ENCODE data around the gene SFT2D1. TPM values are rescaled to one million over a fixed set of nuclear protein-coding genes. Genes with fewer than 3 reads are reported as not detected.
"Not testable (repeated sequence)": the region's sequence is repeated elsewhere in the genome, so short reads cannot be mapped to it uniquely, and the experiment has no call there.

SFT2D1 gene
- total RNA-seq = 10 to 100 TPM; 11.5 to 28.0 TPM

GRCh38 chr6:166342349-166343149, at the start of gene SFT2D1:
Gene SFT2D1, minus strand, starts transcription at chr6:166342545. Its CDS starts 64 bp downstream, at chr6:166342481.
- Histone ChIP-seq H3K36me3 (replicated peaks in 1 of 2; ENCODE audit: insufficient read depth in 1 of 2, low read depth in 2 of 2) (no peaks in the 10 kb centered on the region), H3K4me1 (peaks cover 34% of the 10 kb centered on the region), H3K9me3 (no peaks in the 10 kb centered on the region), H3K27me3 (no peaks in the 10 kb centered on the region), H3K27ac (peak within 1 kb of the TSS; percentile 84 to 89 (median 85)), H3K4me3 (peak within 1 kb of the TSS; percentile 70 to 98)
- WGBS, 2 donors = 0% methylated on average over 8 to 65 of the region's 73 CpGs
- intact Hi-C loops (cut with DNase I) = no loop called here
- peak; percentile 79 to 88 (median 85) for DNase-seq
- TF ChIP-seq POLR2A (IDR thresholded peaks at IDR 0.05) = peak; percentile 62 to 95 (median 87)
- TF ChIP-seq CTCF (IDR thresholded peaks at IDR 0.05) = peak in 1 of 7 experiments; percentile 5
- peak; percentile 93 for ATAC-seq

- Histone ChIP-seq H3K9me3 (no peaks in the 10 kb centered on the region), H3K4me3 (no peak overlapping the region), H3K27ac (peak overlapping the region in 2 of 4 donors; percentile 59 to 60), H3K27me3 (no peaks in the 10 kb centered on the region), H3K4me1 (peaks cover 13% of the 10 kb centered on the region), H3K36me3 (replicated peaks in 1 of 2; ENCODE audit: insufficient read depth in 1 of 2, low read depth in 2 of 2) (no peaks in the 10 kb centered on the region)
- intact Hi-C loops (cut with DNase I) = no loop called here
- ATAC-seq (no peak), DNase-seq (no peak)
- TF ChIP-seq POLR2A (IDR thresholded peaks at IDR 0.05) (no peak), CTCF (IDR thresholded peaks at IDR 0.05) (no peak)
- 27 to 37% methylated on average over 3 of the region's 3 CpGs for WGBS, 2 donors
Measured at GRCh38 chr6:166389119-166389518, 46.8 kb upstream of the SFT2D1 start.

GRCh38 chr6:166388290-166389004, 46.1 kb upstream of the SFT2D1 start:
- ATAC-seq (no peak), DNase-seq (no peak)
- H3K9me3 ChIP-seq = no peaks in the 10 kb centered on the region
- no peaks in the 10 kb centered on the region for H3K36me3 ChIP-seq (replicated peaks in 1 of 2; ENCODE audit: insufficient read depth in 1 of 2, low read depth in 2 of 2)
- 84 to 89% methylated on average over 13 of the region's 13 CpGs for WGBS, 2 donors
- intact Hi-C loops (cut with DNase I) = no loop called here
- H3K27me3 ChIP-seq = no peaks in the 10 kb centered on the region
- peaks cover 16% of the 10 kb centered on the region for H3K4me1 ChIP-seq
- TF ChIP-seq POLR2A (IDR thresholded peaks at IDR 0.05) (no peak), CTCF (IDR thresholded peaks at IDR 0.05) (no peak)
- H3K27ac ChIP-seq = peak overlapping the region in 3 of 4 donors; percentile 17 to 60 (median 59)
- no peak overlapping the region for H3K4me3 ChIP-seq

- Histone ChIP-seq H3K27me3 (no peaks in the 10 kb centered on the region), H3K9me3 (no peaks in the 10 kb centered on the region), H3K36me3 (replicated peaks in 1 of 2; ENCODE audit: insufficient read depth in 1 of 2, low read depth in 2 of 2) (no peaks in the 10 kb centered on the region), H3K27ac (peak overlapping the region in 3 of 4 donors; percentile 17 to 60 (median 59)), H3K4me1 (peaks cover 16% of the 10 kb centered on the region), H3K4me3 (no peak overlapping the region)
- DNase-seq (no peak), ATAC-seq (no peak)
- 43 to 60% methylated on average over 5 of the region's 5 CpGs for WGBS, 2 donors
- TF ChIP-seq CTCF (IDR thresholded peaks at IDR 0.05) (no peak), POLR2A (IDR thresholded peaks at IDR 0.05) (no peak)
- intact Hi-C loops (cut with DNase I) = no loop called here
Measured at GRCh38 chr6:166387642-166388289, 45.4 kb upstream of the SFT2D1 start.

GRCh38 chr6:166387098-166387497, 44.8 kb upstream of the SFT2D1 start:
- WGBS, 2 donors = 81 to 83% methylated on average over 9 of the region's 9 CpGs
- intact Hi-C loops (cut with DNase I) = not testable (repeated sequence)
- H3K27ac ChIP-seq = peak overlapping the region in 1 of 4 donors; percentile 60

More at GRCh38 chr6:166387098-166387497, 44.8 kb upstream of the SFT2D1 start:
- not testable (repeated sequence) for ATAC-seq; H3K27me3 ChIP-seq; DNase-seq; H3K36me3 ChIP-seq (replicated peaks in 1 of 2; ENCODE audit: insufficient read depth in 1 of 2, low read depth in 2 of 2); H3K4me3 ChIP-seq; H3K9me3 ChIP-seq
- H3K4me1 ChIP-seq = peaks cover 16% of the 10 kb centered on the region

Data from body of pancreas (tissue), 4 donors.